H9 (cell line): Measurements from ENCODE around the gene SPEM3. TPM values are rescaled to one million over a fixed set of nuclear protein-coding genes. Genes with fewer than 3 reads are reported as not detected.

Source experiments
- DNase-seq: peaks from one replicate; pipeline ENCODE4 v3.0.0-alpha.2; 2017
- H2AFZ ChIP-seq: one replicate; pipeline ENCODE4 v1.6.1; 2013; ENCODE audit warnings: mild to moderate bottlenecking, low read length, control low read depth, moderate library complexity
- H2AK5ac ChIP-seq: 2 replicates; pipeline ENCODE4 v1.6.1; 2013; ENCODE audit warnings: low read length, control low read depth, mixed read lengths; ENCODE audit not compliant: insufficient read length
- H2BK120ac ChIP-seq: one replicate; pipeline ENCODE4 v1.6.1; 2013; ENCODE audit warnings: low read depth, mild to moderate bottlenecking, low read length, control low read depth, inconsistent platforms; ENCODE audit not compliant: poor library complexity, severe bottlenecking
- H2BK12ac ChIP-seq: 2 replicates; pipeline ENCODE4 v1.6.1; 2013; ENCODE audit warnings: low read length, control low read depth, mixed read lengths, low read depth; ENCODE audit not compliant: insufficient read length
- H2BK15ac ChIP-seq: 2 replicates; pipeline ENCODE4 v1.6.1; 2013; ENCODE audit warnings: low read depth, low read length, control low read depth
- H2BK20ac ChIP-seq: one replicate; pipeline ENCODE4 v1.6.1; 2013; ENCODE audit warnings: low read depth, mild to moderate bottlenecking, low read length, control low read depth, inconsistent platforms; ENCODE audit not compliant: poor library complexity, severe bottlenecking
- H2BK5ac ChIP-seq: 2 replicates; pipeline ENCODE4 v1.6.1; 2013; ENCODE audit warnings: low read length, control low read depth, mixed read lengths; ENCODE audit not compliant: insufficient read length
- H3K14ac ChIP-seq: 2 replicates; pipeline ENCODE4 v1.6.1; 2013; ENCODE audit warnings: low read length, control low read depth; ENCODE audit not compliant: insufficient read depth
- H3K18ac ChIP-seq: 2 replicates; pipeline ENCODE4 v1.6.1; 2013; ENCODE audit warnings: low read depth, mild to moderate bottlenecking, mixed read lengths, low read length, control low read depth; ENCODE audit not compliant: insufficient read length
- H3K23ac ChIP-seq: 2 replicates; pipeline ENCODE4 v1.6.1; 2013; ENCODE audit warnings: low read length, control low read depth, mixed read lengths, low read depth; ENCODE audit not compliant: insufficient read length
- H3K23me2 ChIP-seq: 2 replicates; pipeline ENCODE4 v1.6.1; 2013; ENCODE audit warnings: low read depth, mild to moderate bottlenecking, mixed read lengths, low read length, control low read depth; ENCODE audit not compliant: insufficient read length, poor library complexity, severe bottlenecking
- H3K27ac ChIP-seq: 2 replicates; pipeline ENCODE4 v1.5.1; 2013; ENCODE audit warnings: low read length, control low read depth, mixed read lengths, low read depth; ENCODE audit not compliant: insufficient read length
- H3K27me3 ChIP-seq: 2 replicates; pipeline ENCODE4 v1.6.1; 2013; ENCODE audit warnings: low read length, control low read depth, inconsistent platforms; ENCODE audit not compliant: insufficient read depth
- H3K4ac ChIP-seq: 2 replicates; pipeline ENCODE4 v1.6.1; 2013; ENCODE audit warnings: low read depth, mild to moderate bottlenecking, control low read depth, inconsistent platforms, low read length, moderate library complexity
- H3K4me1 ChIP-seq: 2 replicates; pipeline ENCODE4 v1.6.1; 2013; ENCODE audit warnings: low read length, control low read depth, inconsistent platforms; ENCODE audit not compliant: insufficient read depth
- H3K4me2 ChIP-seq: 2 replicates; pipeline ENCODE4 v1.6.1; 2013; ENCODE audit warnings: low read length, control low read depth, mixed read lengths; ENCODE audit not compliant: insufficient read length, insufficient read depth
- H3K56ac ChIP-seq: 2 replicates; pipeline ENCODE4 v1.6.1; 2013; ENCODE audit warnings: low read depth, mild to moderate bottlenecking, mixed read lengths, low read length, control low read depth; ENCODE audit not compliant: insufficient read length
- H3K79me1 ChIP-seq: 2 replicates; pipeline ENCODE4 v1.6.1; 2013; ENCODE audit warnings: low read depth, mild to moderate bottlenecking, moderate library complexity, low read length, control low read depth, inconsistent platforms; ENCODE audit not compliant: insufficient read depth, poor library complexity, severe bottlenecking
- H3K79me2 ChIP-seq: 2 replicates; pipeline ENCODE4 v1.6.1; 2013; ENCODE audit warnings: low read length, control low read depth, inconsistent platforms; ENCODE audit not compliant: insufficient read depth
- H3K9ac ChIP-seq: 2 replicates; pipeline ENCODE4 v1.6.1; 2013; ENCODE audit warnings: low read length, control low read depth, mixed read lengths; ENCODE audit not compliant: insufficient read length; ENCODE audit errors: extremely low read depth
- H3K9me3 ChIP-seq: one replicate; pipeline ENCODE4 v1.6.1; 2013; ENCODE audit warnings: low read depth, low read length, inconsistent platforms; ENCODE audit not compliant: control insufficient read depth
- H3T11ph ChIP-seq: one replicate; pipeline ENCODE4 v1.6.1; 2013; ENCODE audit warnings: mild to moderate bottlenecking, low read length, control low read depth, inconsistent platforms
- H4K20me1 ChIP-seq: one replicate; pipeline ENCODE4 v1.6.1; 2013; ENCODE audit not compliant: control insufficient read depth, insufficient read length, insufficient read depth
- H4K5ac ChIP-seq: 2 replicates; pipeline ENCODE4 v1.6.1; 2013; ENCODE audit warnings: low read depth, mild to moderate bottlenecking, mixed read lengths, low read length, control low read depth; ENCODE audit not compliant: insufficient read length
- H4K8ac ChIP-seq: replicated peaks from 2 replicates; pipeline ENCODE4 v1.6.1; 2013; ENCODE audit warnings: low read length, control low read depth, mixed read lengths, low read depth; ENCODE audit not compliant: insufficient read length
- H4K91ac ChIP-seq: 2 replicates; pipeline ENCODE4 v1.6.1; 2013; ENCODE audit warnings: low read depth, mild to moderate bottlenecking, moderate library complexity, mixed read lengths, low read length, control low read depth; ENCODE audit not compliant: insufficient read length
- H3K27ac Mint-ChIP-seq, 3 experiments: 2 replicates in 2 of 3; 3 replicates in 1 of 3; pipeline ENCODE4 v1.8.0; 2020 to 2021; ENCODE audit warnings: mixed read lengths in 3 of 3, mild to moderate bottlenecking in 1 of 3, moderate library complexity in 1 of 3
- H3K27me3 Mint-ChIP-seq: 2 replicates; pipeline ENCODE4 v1.8.0; 2021; ENCODE audit warnings: low read depth, mild to moderate bottlenecking, moderate library complexity, mixed read lengths
- H3K36me3 Mint-ChIP-seq, 3 experiments: 2 replicates in 2 of 3; 3 replicates in 1 of 3; pipeline ENCODE4 v1.8.0; 2020 to 2021; ENCODE audit warnings: low read depth in 3 of 3, mixed read lengths in 3 of 3; ENCODE audit not compliant: insufficient read depth in 1 of 3
- H3K4me1 Mint-ChIP-seq, 2 experiments: 2 replicates each; pipeline ENCODE4 v1.8.0; 2020; ENCODE audit warnings: mixed read lengths in 2 of 2
- H3K4me3 Mint-ChIP-seq, 2 experiments: 2 replicates in 1 of 2; 3 replicates in 1 of 2; pipeline ENCODE4 v1.8.0; 2020 to 2021; ENCODE audit warnings: mild to moderate bottlenecking in 2 of 2, mixed read lengths in 2 of 2, moderate library complexity in 1 of 2
- H3K9me3 Mint-ChIP-seq, 2 experiments: 2 replicates in 1 of 2; 3 replicates in 1 of 2; pipeline ENCODE4 v1.8.0; 2020; ENCODE audit warnings: mild to moderate bottlenecking in 2 of 2, mixed read lengths in 2 of 2, moderate library complexity in 1 of 2
- CTCF ChIP-seq: fragments of 200-600 bp; sonication (generic); conservative IDR thresholded peaks from 3 replicates; pipeline ENCODE4 v1.8.0; 2021; ENCODE audit warnings: antibody characterized with exemption, mild to moderate bottlenecking
- WGBS: extraction: QIAGEN DNeasy Blood & Tissue Kit; methylation state at CpG from one replicate; pipeline ENCODE4 v1.1.7; 2013; ENCODE audit warnings: missing lambda C conversion rate, low lambda C conversion rate, mixed read lengths; ENCODE audit not compliant: insufficient read length; ENCODE audit errors: extremely low coverage; 5-methylcytosine and 5-hydroxymethylcytosine counted together
- total RNA-seq: library from RNA; stranded (reverse); gene quantifications from 2 replicates; pipeline ENCODE4 v1.2.1, GENCODE V29; 2021

SPEM3 gene
- total RNA-seq, 1 experiment from 2014 or later = not detected

GRCh38 chr17:7463372-7463846 lies 34.8 kb downstream of the SPEM3 start:
- Histone ChIP-seq H3K79me1 (no peaks in the 10 kb centered on the region), H3K23me2 (no peaks in the 10 kb centered on the region), H2AFZ (no peak overlapping the region), H4K5ac (no peak overlapping the region), H3K4ac (no peak overlapping the region), H3K79me2 (no peaks in the 10 kb centered on the region), H2AK5ac (no peak overlapping the region), H3K14ac (no peak overlapping the region), H3T11ph (no peak overlapping the region), H3K4me2 (no peak overlapping the region), H3K27ac (no peak overlapping the region), H2BK12ac (no peak overlapping the region), H3K9me3 (no peaks in the 10 kb centered on the region), H4K20me1 (peaks cover 2% of the 10 kb centered on the region), H4K91ac (no peak overlapping the region), H3K27me3 (no peaks in the 10 kb centered on the region), H3K9ac (no peak overlapping the region), H3K56ac (no peak overlapping the region), H2BK15ac (no peak overlapping the region), H2BK20ac (no peak overlapping the region), H2BK5ac (no peak overlapping the region), H3K23ac (no peak overlapping the region), H3K18ac (no peak overlapping the region), H3K4me1 (peaks cover 8% of the 10 kb centered on the region; the same call in 1 of the 2 replicates), H4K8ac (no peak overlapping the region), H2BK120ac (no peak overlapping the region)
- H3K27me3 Mint-ChIP-seq = no peaks in the 10 kb centered on the region
- peaks cover 9 to 21% of the 10 kb centered on the region in 2 experiments for H3K4me1 Mint-ChIP-seq
- no peak for TF ChIP-seq CTCF
- no peak overlapping the region; a peak in 2 of 7 replicates for H3K27ac Mint-ChIP-seq
- WGBS = no CpG with 5 or more reads among the region's 14 CpGs
- peaks cover 3 to 20% (median 18%) of the 10 kb centered on the region in 3 experiments; a peak in 5 of 7 replicates for H3K36me3 Mint-ChIP-seq
- no peaks in the 10 kb centered on the region for H3K9me3 Mint-ChIP-seq
- DNase-seq = no peak
- H3K4me3 Mint-ChIP-seq = no peak overlapping the region
